H1 (cell line): ENCODE measurements around the gene SSX2.
"Not testable (repeated sequence)": the region's sequence is repeated elsewhere in the genome, so short reads cannot be mapped to it uniquely, and the experiment has no call there.

Experiments used
- CTCF ChIP-seq, 3 experiments: IDR thresholded peaks; 1 replicate in 2 of 3; 2 replicates in 1 of 3; pipeline versions ENCODE4 v1.5.1 to v1.6.1; 2011; ENCODE audit warnings: low read length in 3 of 3, mild to moderate bottlenecking in 3 of 3, inconsistent platforms in 2 of 3, low read depth in 1 of 3, moderate library complexity in 1 of 3; ENCODE audit not compliant: insufficient read depth in 1 of 3; ENCODE audit errors: control extremely low read depth in 1 of 3
- POLR2AphosphoS5 ChIP-seq: IDR thresholded peaks from 2 replicates; pipeline ENCODE4 v1.6.1; 2011; ENCODE audit warnings: low read depth, low read length
- TAF1 ChIP-seq: IDR thresholded peaks from 2 replicates; pipeline ENCODE4 v1.6.1; 2011; ENCODE audit warnings: mild to moderate bottlenecking, low read depth, low read length

GRCh38 chrX:52692034-52692433, 14.9 kb downstream of the SSX2 start:
- not testable (repeated sequence) for TF ChIP-seq CTCF (IDR thresholded peaks at IDR 0.05; ENCODE audit: control extremely low read depth in 1 of 3, insufficient read depth in 1 of 3, low read depth in 1 of 3, low read length in 3 of 3); TAF1; POLR2AphosphoS5
